Measurements from ENCODE around the gene MAN2A2.

- no peak for TF ChIP-seq EZH2phosphoT487 (IDR thresholded peaks at IDR 0.05; ENCODE audit: borderline replicate concordance, low read depth, low read length)
- no peak for TF ChIP-seq CTCF (conservative IDR thresholded peaks at IDR 0.05; ENCODE audit: low read length)
Measured at GRCh38 chr15:90933301-90933700, 30.2 kb downstream of the MAN2A2 start.

All from OCI-LY7 (cell line).